Cardiac muscle cell (in vitro differentiated cells and primary cell): Measurements from ENCODE around the gene CDC42EP3. TPM values are rescaled to one million over a fixed set of nuclear protein-coding genes. Genes with fewer than 3 reads are reported as not detected.

ENCODE experiments used
- DNase-seq, 2 donors: peaks; one replicate each; pipeline versions ENCODE4 v3.0.0 to v3.0.0-alpha.2; 2010 to 2017; ENCODE audit warnings: low read depth in 1 of 2, low spot score in 1 of 2
- H3K27ac ChIP-seq: fragments of 200-600 bp; sonication (generic); 2 replicates; pipeline ENCODE4 v1.5.1; 2016
- H3K27me3 ChIP-seq: fragments of 200-600 bp; sonication (generic); 2 replicates; pipeline ENCODE4 v1.6.0; 2016; ENCODE audit warnings: control low read depth
- H3K36me3 ChIP-seq: fragments of 200-600 bp; sonication (generic); 2 replicates; pipeline ENCODE4 v1.5.1; 2016; ENCODE audit warnings: control low read depth
- H3K4me1 ChIP-seq: fragments of 200-600 bp; sonication (generic); 2 replicates; pipeline ENCODE4 v1.8.1; 2017; ENCODE audit warnings: low read depth, mild to moderate bottlenecking, mixed run types
- H3K4me3 ChIP-seq: fragments of 200-600 bp; sonication (generic); 2 replicates; pipeline ENCODE4 v1.5.1; 2016; ENCODE audit warnings: mild to moderate bottlenecking
- H3K9me3 ChIP-seq: fragments of 200-600 bp; sonication (generic); 2 replicates; pipeline ENCODE4 v1.5.1; 2017; ENCODE audit warnings: low read depth, mild to moderate bottlenecking, control low read depth
- CTCF ChIP-seq: IDR thresholded peaks from 2 replicates; pipeline ENCODE4 v1.5.1; 2012; ENCODE audit warnings: low read depth, mild to moderate bottlenecking, low read length
- polyA plus RNA-seq: library from polyadenylated mRNA; unstranded; fragments of >200 nt; fragmentation: Nextera tagmentation; extraction: Ambion mirVana; gene quantifications from 2 replicates; pipeline ENCODE4 v1.2.1, GENCODE V29; 2016
- total RNA-seq: library from RNA; depleted of rRNA; stranded (reverse); fragments of >200 nt; gene quantifications from 2 replicates; pipeline ENCODE4 v1.2.3, GENCODE V29; 2016

Gene CDC42EP3
- total and polyA plus RNA-seq, 2 experiments from 2014 or later, result 36.2 to 56.7 TPM

- no peak for TF ChIP-seq CTCF
- no peak overlapping the region for H3K4me3 ChIP-seq
- no peaks in the 10 kb centered on the region for H3K9me3 ChIP-seq
- H3K27ac ChIP-seq, result no peak overlapping the region
- peaks cover 33% of the 10 kb centered on the region for H3K36me3 ChIP-seq
- no peak for DNase-seq
- H3K4me1 ChIP-seq, result no peaks in the 10 kb centered on the region
- no peaks in the 10 kb centered on the region for H3K27me3 ChIP-seq
Observed at GRCh38 chr2:37641582-37642171, 29.8 kb downstream of the CDC42EP3 start.

DNA sequence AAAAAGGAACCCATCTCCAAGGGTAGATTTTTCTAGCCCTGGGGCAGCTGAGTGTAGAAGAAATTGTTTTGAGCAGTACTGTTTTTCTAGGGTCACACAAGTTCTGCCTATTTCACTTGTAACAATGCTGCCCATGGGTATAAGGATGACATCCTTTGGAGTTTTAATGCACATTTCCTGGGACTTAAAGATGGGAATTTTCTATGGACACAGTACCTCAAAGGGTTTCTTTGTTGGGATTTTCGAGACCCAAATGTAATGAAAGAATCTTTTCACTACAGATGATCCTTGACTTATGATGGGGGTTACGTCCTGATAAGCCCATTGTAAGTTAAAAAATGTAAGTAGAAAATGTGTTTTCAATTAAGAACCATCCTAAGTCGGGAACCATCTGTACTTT, 31.8 kb downstream of the CDC42EP3 start:
- TF ChIP-seq CTCF, result no peak
- no peak for DNase-seq
- Histone ChIP-seq H3K4me1 (no peaks in the 10 kb centered on the region), H3K27me3 (no peaks in the 10 kb centered on the region), H3K9me3 (no peaks in the 10 kb centered on the region), H3K27ac (no peak overlapping the region), H3K36me3 (peaks cover 16% of the 10 kb centered on the region), H3K4me3 (no peak overlapping the region)

DNA sequence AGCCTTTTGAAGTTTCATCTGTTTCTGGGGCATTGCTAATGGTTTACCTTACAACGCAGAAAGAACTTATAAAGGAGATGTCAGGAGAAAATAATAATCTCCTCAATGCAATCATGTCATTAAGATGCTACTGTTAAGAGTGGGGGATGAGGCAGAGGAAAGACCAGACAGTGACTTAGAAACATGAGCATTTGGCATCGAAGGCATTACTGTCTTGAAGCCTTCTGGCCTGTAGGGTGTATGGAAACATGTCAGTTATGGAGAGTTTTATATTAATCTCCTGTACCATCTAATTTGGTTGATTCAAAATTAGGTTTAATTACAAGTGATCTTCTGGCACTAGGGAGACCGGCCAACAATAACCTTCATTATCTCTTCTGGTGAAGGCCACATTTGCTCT, 32.5 kb downstream of the CDC42EP3 start:
- H3K27me3 ChIP-seq, result no peaks in the 10 kb centered on the region
- H3K27ac ChIP-seq, result no peak overlapping the region
- no peaks in the 10 kb centered on the region for H3K9me3 ChIP-seq
- H3K4me1 ChIP-seq, result no peaks in the 10 kb centered on the region
- H3K4me3 ChIP-seq, result no peak overlapping the region
- no peak for TF ChIP-seq CTCF
- H3K36me3 ChIP-seq, result peaks cover 9% of the 10 kb centered on the region
- no peak for DNase-seq

DNA sequence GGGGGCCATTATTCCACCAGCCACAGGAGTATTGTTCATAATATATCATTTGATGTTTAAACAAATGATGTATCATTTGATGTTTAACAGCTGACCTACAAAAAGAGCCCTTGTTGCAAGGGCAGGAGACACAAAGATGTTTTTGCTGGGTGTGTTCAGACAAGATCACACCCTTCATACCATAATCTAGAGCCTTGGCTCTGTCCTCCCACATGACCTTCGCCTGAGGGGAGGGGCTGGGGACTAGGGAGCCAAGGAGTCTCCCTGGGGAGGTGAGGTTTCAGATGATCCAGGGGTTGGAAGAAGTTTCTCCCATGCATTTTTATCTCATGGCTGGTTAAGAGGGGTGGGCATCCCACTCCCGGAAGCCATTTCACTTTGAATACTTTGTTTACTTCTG, 33.5 kb downstream of the CDC42EP3 start:
- H3K4me1 ChIP-seq, result no peaks in the 10 kb centered on the region
- H3K27ac ChIP-seq, result no peak overlapping the region
- H3K9me3 ChIP-seq, result no peaks in the 10 kb centered on the region
- DNase-seq, result no peak
- no peaks in the 10 kb centered on the region for H3K27me3 ChIP-seq
- H3K4me3 ChIP-seq, result no peak overlapping the region
- peaks cover 4% of the 10 kb centered on the region for H3K36me3 ChIP-seq
- TF ChIP-seq CTCF, result no peak

- peak; percentile 2 for TF ChIP-seq CTCF
- Histone ChIP-seq H3K27ac (no peak overlapping the region), H3K4me3 (no peak overlapping the region), H3K9me3 (no peaks in the 10 kb centered on the region), H3K36me3 (peaks cover 3% of the 10 kb centered on the region), H3K27me3 (no peaks in the 10 kb centered on the region), H3K4me1 (no peaks in the 10 kb centered on the region)
- DNase-seq, result no peak
Observed at GRCh38 chr2:37637190-37637860, 34.1 kb downstream of the CDC42EP3 start.
